Measurements from ENCODE around the gene FNIP2.
"Not testable (repeated sequence)": the region's sequence is repeated elsewhere in the genome, so short reads cannot be mapped to it uniquely, and the experiment has no call there.

Gene FNIP2

DNA sequence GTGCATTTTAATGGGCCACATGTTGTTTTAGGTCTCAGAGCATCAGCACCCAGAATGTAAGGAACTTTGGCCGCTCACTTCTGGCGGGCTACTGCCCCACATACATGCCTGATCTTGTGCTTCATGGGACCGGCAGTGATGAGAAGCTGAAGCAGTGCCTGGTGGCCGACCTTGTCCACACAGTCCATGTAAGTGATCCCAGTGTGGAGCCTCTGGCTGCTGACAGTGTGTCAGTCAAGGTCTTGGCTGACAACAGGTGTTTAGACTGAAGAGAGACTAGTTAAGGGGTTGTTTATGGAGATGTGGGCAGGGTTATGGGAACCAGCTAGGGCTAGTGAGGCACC is 101.4 kb downstream of the FNIP2 start:
- Histone ChIP-seq H3K4me1 (ENCODE audit: control insufficient read depth, insufficient read depth, low read length) (peaks cover 5% of the 10 kb centered on the region), H3K27me3 (ENCODE audit: control insufficient read depth, insufficient read depth, low read length) (no peaks in the 10 kb centered on the region), H3K36me3 (ENCODE audit: control insufficient read depth, insufficient read depth, low read length) (peaks cover 3% of the 10 kb centered on the region), H3K9ac (ENCODE audit: low read depth, low read length) (no peak overlapping the region), H3K9me3 (ENCODE audit: control insufficient read depth, insufficient read depth, low read length) (no peaks in the 10 kb centered on the region), H3K4me3 (ENCODE audit: low read depth, low read length) (no peak overlapping the region)

DNA sequence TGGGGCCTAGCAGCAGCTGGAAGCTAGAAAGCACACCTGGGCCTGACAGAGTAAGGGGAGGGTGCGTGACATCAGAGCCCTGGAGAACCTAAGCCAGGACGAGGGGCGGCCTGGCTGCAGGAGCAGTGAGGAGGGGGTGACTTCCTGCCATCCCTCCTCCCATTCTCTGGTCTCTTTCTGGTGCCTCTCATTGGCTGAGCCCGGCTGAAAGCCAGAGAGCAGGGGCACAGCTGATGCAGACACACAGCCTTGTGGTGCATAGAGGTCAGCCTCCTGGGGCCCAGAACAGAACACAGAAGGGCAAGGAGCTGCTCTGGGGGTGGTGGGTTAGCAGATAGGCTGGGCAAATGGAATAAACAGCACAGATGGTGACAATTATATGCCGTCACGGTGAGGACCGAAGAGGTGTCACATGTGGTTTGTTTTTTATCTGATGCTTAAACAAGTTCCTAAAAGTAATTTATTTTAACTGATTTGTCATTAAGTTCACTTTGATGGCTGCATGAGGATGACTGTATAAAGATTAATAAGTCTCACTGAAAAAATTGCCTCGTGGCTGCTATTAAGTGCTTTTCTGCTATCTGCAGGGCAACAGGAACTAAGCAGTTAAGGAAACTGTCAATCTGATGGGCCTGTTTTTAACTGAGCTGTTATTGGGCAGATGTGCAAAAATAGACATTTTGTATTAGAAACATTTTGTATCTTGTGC is 102.0 kb downstream of the FNIP2 start:
- H3K36me3 ChIP-seq (ENCODE audit: control insufficient read depth, insufficient read depth, low read length) = peaks cover 3% of the 10 kb centered on the region
- peaks cover 5% of the 10 kb centered on the region for H3K4me1 ChIP-seq (ENCODE audit: control insufficient read depth, insufficient read depth, low read length)
- H3K4me3 ChIP-seq (ENCODE audit: low read depth, low read length) = no peak overlapping the region
- H3K9me3 ChIP-seq (ENCODE audit: control insufficient read depth, insufficient read depth, low read length) = no peaks in the 10 kb centered on the region
- H3K27me3 ChIP-seq (ENCODE audit: control insufficient read depth, insufficient read depth, low read length) = no peaks in the 10 kb centered on the region
- no peak overlapping the region for H3K9ac ChIP-seq (ENCODE audit: low read depth, low read length)

DNA sequence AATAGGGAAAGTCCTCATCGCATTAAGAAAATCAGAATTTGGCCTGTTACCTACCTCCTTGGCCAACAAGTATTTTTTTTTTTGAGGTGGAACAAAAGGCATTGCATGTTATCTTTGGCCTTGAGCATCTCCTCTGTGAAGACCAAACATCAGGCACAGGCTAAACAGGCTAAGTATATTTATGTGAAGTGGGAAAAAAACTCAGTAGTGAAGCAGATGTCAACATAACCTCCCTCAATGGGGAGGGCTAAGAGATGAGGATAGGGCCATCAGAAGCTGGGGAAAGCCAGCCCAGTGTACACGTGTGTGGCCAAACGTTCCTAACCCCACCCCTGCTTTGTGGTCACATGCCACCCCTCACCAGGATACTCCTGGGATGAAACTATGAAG is 102.5 kb downstream of the FNIP2 start:
- Histone ChIP-seq H3K27me3 (ENCODE audit: control insufficient read depth, insufficient read depth, low read length) (no peaks in the 10 kb centered on the region), H3K4me3 (ENCODE audit: low read depth, low read length) (no peak overlapping the region), H3K36me3 (ENCODE audit: control insufficient read depth, insufficient read depth, low read length) (peaks cover 3% of the 10 kb centered on the region), H3K9me3 (ENCODE audit: control insufficient read depth, insufficient read depth, low read length) (no peaks in the 10 kb centered on the region), H3K9ac (ENCODE audit: low read depth, low read length) (no peak overlapping the region), H3K4me1 (ENCODE audit: control insufficient read depth, insufficient read depth, low read length) (peaks cover 5% of the 10 kb centered on the region)

DNA sequence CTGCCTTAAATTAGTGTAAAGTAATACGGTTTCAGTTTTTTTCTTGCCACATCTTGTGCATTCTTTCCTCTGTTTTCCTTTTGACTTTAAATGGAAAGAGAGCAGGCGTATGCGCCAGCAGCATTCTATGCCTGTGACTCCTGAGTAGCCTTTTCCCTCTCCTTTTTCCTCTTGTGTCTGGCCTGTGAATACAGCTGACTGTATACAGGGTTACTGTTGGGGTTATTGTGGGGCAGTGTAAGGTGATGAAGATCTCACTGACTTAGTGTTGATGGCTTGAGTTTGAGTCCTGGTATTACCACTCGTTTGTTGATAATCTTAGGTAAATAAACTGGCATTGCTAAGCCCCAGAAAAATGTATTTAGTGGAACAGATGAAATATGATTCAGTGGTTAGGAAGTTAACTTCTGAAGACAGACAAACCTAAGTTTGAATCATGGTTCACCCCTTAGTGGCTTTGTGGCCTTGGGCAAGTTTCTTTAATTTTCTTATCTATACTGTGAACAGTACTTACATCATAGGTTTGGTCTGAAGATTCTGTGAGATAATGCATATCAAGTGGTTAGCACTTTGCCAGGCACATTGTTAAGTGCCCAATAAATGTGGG is 105.1 kb downstream of the FNIP2 start:
- peaks cover 3% of the 10 kb centered on the region for H3K36me3 ChIP-seq (ENCODE audit: control insufficient read depth, insufficient read depth, low read length)

DNA sequence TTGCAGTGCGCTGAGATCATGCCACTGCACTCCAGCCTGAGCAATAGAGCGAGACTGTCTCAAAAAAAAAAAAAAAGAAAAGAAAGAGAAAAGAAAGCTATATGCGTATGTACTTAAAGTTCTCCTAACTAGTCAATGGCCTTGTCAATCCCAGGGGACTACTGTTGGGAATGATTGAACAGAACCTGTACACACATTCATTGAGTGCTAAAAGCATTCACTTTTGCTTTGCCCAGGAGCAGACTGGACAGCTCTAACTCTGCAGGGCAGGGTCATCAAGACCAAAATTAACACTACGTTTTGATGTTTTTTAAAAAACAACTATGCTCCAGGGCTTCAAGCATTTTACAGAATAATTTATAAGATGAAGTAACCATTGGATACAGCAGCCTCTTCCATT is 106.2 kb downstream of the FNIP2 start:
- H3K4me1 ChIP-seq (ENCODE audit: control insufficient read depth, insufficient read depth, low read length) = peaks cover 5% of the 10 kb centered on the region
- H3K9ac ChIP-seq (ENCODE audit: low read depth, low read length) = no peak overlapping the region
- H3K4me3 ChIP-seq (ENCODE audit: low read depth, low read length) = no peak overlapping the region
- no peaks in the 10 kb centered on the region for H3K9me3 ChIP-seq (ENCODE audit: control insufficient read depth, insufficient read depth, low read length)
- H3K27me3 ChIP-seq (ENCODE audit: control insufficient read depth, insufficient read depth, low read length) = no peaks in the 10 kb centered on the region
- no peaks in the 10 kb centered on the region for H3K36me3 ChIP-seq (ENCODE audit: control insufficient read depth, insufficient read depth, low read length)

More for the DNA sequence above, 105.1 kb downstream of the FNIP2 start:
- Histone ChIP-seq H3K27me3 (ENCODE audit: control insufficient read depth, insufficient read depth, low read length) (no peaks in the 10 kb centered on the region), H3K9ac (ENCODE audit: low read depth, low read length) (no peak overlapping the region), H3K4me1 (ENCODE audit: control insufficient read depth, insufficient read depth, low read length) (peaks cover 5% of the 10 kb centered on the region), H3K4me3 (ENCODE audit: low read depth, low read length) (no peak overlapping the region), H3K9me3 (ENCODE audit: control insufficient read depth, insufficient read depth, low read length) (no peaks in the 10 kb centered on the region)

DNA sequence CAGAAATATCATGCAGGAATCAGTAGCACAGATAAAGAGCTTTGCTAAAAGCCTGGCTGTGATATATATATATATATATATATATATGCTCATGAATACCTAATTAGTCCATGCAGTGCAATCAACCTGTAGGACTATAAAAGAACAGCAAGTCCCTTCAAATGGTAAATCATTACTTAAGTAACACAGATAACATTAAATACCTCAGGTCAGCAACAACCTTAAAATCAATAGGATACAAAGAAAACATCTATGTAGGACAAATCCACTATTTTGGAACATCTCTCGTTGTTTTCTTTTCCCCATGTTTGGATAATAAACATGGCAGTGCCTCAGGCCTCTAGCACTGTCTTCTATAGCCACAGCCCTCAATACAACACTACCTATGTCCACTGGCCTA is 106.6 kb downstream of the FNIP2 start:
- Histone ChIP-seq H3K4me3 (ENCODE audit: low read depth, low read length) (no peak overlapping the region), H3K27me3 (ENCODE audit: control insufficient read depth, insufficient read depth, low read length) (no peaks in the 10 kb centered on the region), H3K4me1 (ENCODE audit: control insufficient read depth, insufficient read depth, low read length) (peaks cover 5% of the 10 kb centered on the region), H3K9me3 (ENCODE audit: control insufficient read depth, insufficient read depth, low read length) (no peaks in the 10 kb centered on the region), H3K9ac (ENCODE audit: low read depth, low read length) (no peak overlapping the region), H3K36me3 (ENCODE audit: control insufficient read depth, insufficient read depth, low read length) (no peaks in the 10 kb centered on the region)

DNA sequence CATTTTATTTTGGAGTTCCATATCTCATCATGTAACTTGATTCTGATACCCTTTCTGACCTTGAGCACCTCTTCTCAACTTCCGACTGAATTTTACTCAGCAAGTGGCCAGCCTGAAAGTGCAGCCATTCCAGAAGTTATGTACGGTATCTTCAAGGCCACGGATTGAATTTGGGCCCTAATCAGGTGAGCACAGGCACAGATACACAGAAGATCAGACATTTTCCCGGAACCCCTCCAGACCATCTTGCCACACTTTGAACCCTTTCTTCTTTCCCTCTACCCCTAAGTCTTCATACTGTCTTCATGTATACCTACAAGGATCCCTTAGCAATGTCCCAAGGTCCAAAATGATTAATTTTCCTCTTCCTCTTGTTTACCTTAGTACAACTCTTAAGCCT is 108.2 kb downstream of the FNIP2 start:
- no peaks in the 10 kb centered on the region for H3K27me3 ChIP-seq (ENCODE audit: control insufficient read depth, insufficient read depth, low read length)
- peaks cover 5% of the 10 kb centered on the region for H3K4me1 ChIP-seq (ENCODE audit: control insufficient read depth, insufficient read depth, low read length)
- H3K9ac ChIP-seq (ENCODE audit: low read depth, low read length) = no peak overlapping the region
- no peak overlapping the region for H3K4me3 ChIP-seq (ENCODE audit: low read depth, low read length)
- H3K9me3 ChIP-seq (ENCODE audit: control insufficient read depth, insufficient read depth, low read length) = peaks cover 4% of the 10 kb centered on the region
- H3K36me3 ChIP-seq (ENCODE audit: control insufficient read depth, insufficient read depth, low read length) = no peaks in the 10 kb centered on the region

DNA sequence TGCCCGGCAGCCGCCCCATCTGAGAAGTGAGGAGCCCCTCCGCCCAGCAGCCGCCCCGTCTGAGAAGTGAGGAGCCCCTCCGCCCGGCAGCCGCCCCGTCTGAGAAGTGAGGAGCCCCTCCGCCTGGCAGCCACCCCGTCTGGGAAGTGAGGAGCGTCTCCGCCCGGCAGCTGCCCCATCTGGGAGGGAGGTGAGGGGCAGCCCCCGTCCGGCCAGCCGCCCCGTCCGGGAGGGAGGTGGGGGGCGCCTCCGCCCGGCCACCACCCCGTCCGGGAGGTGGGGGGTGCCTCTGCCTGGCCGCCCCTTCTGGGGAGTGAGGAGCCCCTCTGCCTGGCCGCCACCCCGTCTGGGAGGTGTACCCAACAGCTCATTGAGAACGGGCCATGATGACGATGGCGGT is 113.3 kb downstream of the FNIP2 start:
- H3K4me1 ChIP-seq (ENCODE audit: control insufficient read depth, insufficient read depth, low read length); H3K27me3 ChIP-seq (ENCODE audit: control insufficient read depth, insufficient read depth, low read length); H3K9ac ChIP-seq (ENCODE audit: low read depth, low read length); H3K4me3 ChIP-seq (ENCODE audit: low read depth, low read length); H3K36me3 ChIP-seq (ENCODE audit: control insufficient read depth, insufficient read depth, low read length); H3K9me3 ChIP-seq (ENCODE audit: control insufficient read depth, insufficient read depth, low read length): not testable (repeated sequence)

DNA sequence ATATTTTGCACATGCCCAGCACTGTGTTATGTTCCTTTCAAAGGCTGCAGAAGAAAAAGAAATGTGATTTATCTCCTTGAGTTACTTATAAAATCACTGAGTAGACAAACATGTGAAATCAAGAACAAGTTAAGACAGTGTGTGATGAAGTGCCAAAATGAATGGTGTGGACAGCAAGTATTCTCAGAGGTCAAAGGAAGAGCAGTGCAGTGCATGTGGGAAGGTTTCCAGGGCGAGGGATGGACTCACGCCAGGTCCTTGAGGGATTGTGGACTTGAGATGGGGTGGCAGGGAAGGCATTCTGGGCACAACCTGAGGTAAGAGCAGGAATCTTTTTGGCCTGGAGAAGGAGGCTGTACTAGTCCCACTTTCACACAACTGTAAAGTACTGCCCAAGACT is 115.5 kb downstream of the FNIP2 start:
- H3K4me1 ChIP-seq (ENCODE audit: control insufficient read depth, insufficient read depth, low read length) = no peaks in the 10 kb centered on the region
- H3K9ac ChIP-seq (ENCODE audit: low read depth, low read length) = no peak overlapping the region
- H3K4me3 ChIP-seq (ENCODE audit: low read depth, low read length) = no peak overlapping the region
- no peaks in the 10 kb centered on the region for H3K27me3 ChIP-seq (ENCODE audit: control insufficient read depth, insufficient read depth, low read length)
- no peaks in the 10 kb centered on the region for H3K36me3 ChIP-seq (ENCODE audit: control insufficient read depth, insufficient read depth, low read length)
- H3K9me3 ChIP-seq (ENCODE audit: control insufficient read depth, insufficient read depth, low read length) = peaks cover 4% of the 10 kb centered on the region

DNA sequence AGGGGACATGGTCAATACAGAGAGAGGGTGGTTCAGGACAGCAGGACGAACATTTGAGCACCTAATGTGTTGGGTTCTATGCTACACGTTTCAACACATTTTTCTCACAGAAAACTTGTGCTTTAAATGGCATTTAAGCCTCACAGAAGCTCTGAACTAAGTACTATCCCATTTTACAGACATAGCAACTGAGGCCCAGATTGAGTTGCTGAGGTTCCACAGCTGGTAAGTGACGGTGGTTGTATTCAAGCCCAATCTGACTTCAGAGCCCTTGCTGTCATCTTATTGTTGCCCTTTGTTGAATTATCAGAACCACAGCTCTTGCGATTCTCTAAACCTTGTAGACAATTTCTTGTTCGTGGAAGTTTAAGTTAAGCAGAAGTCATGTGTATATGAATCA is 116.7 kb downstream of the FNIP2 start:
- Histone ChIP-seq H3K4me1 (ENCODE audit: control insufficient read depth, insufficient read depth, low read length) (no peaks in the 10 kb centered on the region), H3K36me3 (ENCODE audit: control insufficient read depth, insufficient read depth, low read length) (no peaks in the 10 kb centered on the region), H3K9me3 (ENCODE audit: control insufficient read depth, insufficient read depth, low read length) (peaks cover 4% of the 10 kb centered on the region), H3K4me3 (ENCODE audit: low read depth, low read length) (no peak overlapping the region), H3K9ac (ENCODE audit: low read depth, low read length) (no peak overlapping the region), H3K27me3 (ENCODE audit: control insufficient read depth, insufficient read depth, low read length) (no peaks in the 10 kb centered on the region)

DNA sequence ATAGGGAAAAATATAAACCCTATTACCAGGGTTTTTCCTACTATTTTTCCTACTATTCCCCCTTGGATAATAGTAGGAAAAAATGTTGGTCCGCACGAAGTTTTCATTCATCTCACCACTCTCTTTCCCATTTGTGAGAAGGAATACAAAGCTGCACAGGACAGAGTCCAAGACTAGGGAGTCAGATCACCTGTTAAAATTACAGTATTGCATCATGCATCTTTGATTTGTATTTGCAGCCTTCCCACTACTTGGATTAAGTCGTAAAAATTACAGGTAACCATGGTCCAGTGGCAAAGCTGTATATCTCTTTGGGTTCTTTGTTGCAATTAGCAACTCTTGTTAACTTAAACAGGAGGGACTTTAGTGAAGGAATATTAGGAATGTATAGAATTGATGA is 121.5 kb downstream of the FNIP2 start:
- Histone ChIP-seq H3K4me3 (ENCODE audit: low read depth, low read length) (no peak overlapping the region), H3K9me3 (ENCODE audit: control insufficient read depth, insufficient read depth, low read length) (no peaks in the 10 kb centered on the region), H3K27me3 (ENCODE audit: control insufficient read depth, insufficient read depth, low read length) (no peaks in the 10 kb centered on the region), H3K36me3 (ENCODE audit: control insufficient read depth, insufficient read depth, low read length) (no peaks in the 10 kb centered on the region), H3K4me1 (ENCODE audit: control insufficient read depth, insufficient read depth, low read length) (no peaks in the 10 kb centered on the region), H3K9ac (ENCODE audit: low read depth, low read length) (no peak overlapping the region)

DNA sequence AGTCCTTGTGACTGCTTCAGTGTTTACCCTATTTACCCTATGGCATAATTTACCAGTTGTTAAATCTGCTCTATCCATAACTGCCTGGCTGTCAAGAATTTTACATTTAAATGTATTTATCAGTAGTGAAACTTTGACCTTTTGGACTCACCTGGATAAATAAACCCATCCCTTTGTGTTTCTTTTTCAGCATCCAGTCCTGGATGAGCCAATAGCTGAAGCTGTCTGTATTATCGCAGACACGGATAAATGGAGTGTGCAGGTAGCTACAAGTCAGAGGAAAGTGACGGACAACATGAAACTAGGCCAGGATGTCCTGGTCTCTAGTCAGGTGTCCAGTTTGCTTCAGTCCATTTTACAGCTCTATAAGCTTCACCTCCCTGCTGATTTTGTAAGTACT is 122.4 kb downstream of the FNIP2 start:
- no peaks in the 10 kb centered on the region for H3K27me3 ChIP-seq (ENCODE audit: control insufficient read depth, insufficient read depth, low read length)
- H3K4me3 ChIP-seq (ENCODE audit: low read depth, low read length) = no peak overlapping the region
- H3K9me3 ChIP-seq (ENCODE audit: control insufficient read depth, insufficient read depth, low read length) = no peaks in the 10 kb centered on the region
- no peaks in the 10 kb centered on the region for H3K36me3 ChIP-seq (ENCODE audit: control insufficient read depth, insufficient read depth, low read length)
- no peaks in the 10 kb centered on the region for H3K4me1 ChIP-seq (ENCODE audit: control insufficient read depth, insufficient read depth, low read length)
- no peak overlapping the region for H3K9ac ChIP-seq (ENCODE audit: low read depth, low read length)

All from iPS-15b (cell line).